HEK293T (cell line): ENCODE measurements around the gene MORN1.

Source experiments
- CTCF ChIA-PET: fragments of 350-600 bp; formaldehyde crosslinking; extraction: SDS; loops from one replicate; lab custom pipeline; 2021; ENCODE audit warnings: antibody characterized with exemption, inconsistent platforms; lab: Yijun Ruan, JAX
- POLR2A ChIA-PET: fragments of 350-600 bp; formaldehyde crosslinking; extraction: SDS; loops from one replicate; lab custom pipeline; 2020; ENCODE audit warnings: antibody characterized with exemption, inconsistent platforms; lab: Yijun Ruan, JAX
- DNase-seq: peaks from one replicate; pipeline ENCODE4 v3.0.0; 2012; ENCODE audit warnings: mixed read lengths; ENCODE audit errors: extremely low spot score
- ARNT ChIP-seq: fragments of 450-650 bp; IDR thresholded peaks from 2 replicates; pipeline ENCODE4 v1.6.1; 2017; ENCODE audit warnings: mild to moderate bottlenecking
- BHLHE40 ChIP-seq: fragments of 450-650 bp; IDR thresholded peaks from 2 replicates; pipeline ENCODE4 v1.6.1; 2016; ENCODE audit warnings: mild to moderate bottlenecking, moderate library complexity, borderline replicate concordance
- CTBP1 ChIP-seq: fragments of 450-650 bp; IDR thresholded peaks from 2 replicates; pipeline ENCODE4 v1.6.1; 2016; ENCODE audit warnings: borderline replicate concordance
- ELF4 ChIP-seq: fragments of 450-650 bp; IDR thresholded peaks from 2 replicates; pipeline ENCODE4 v1.6.1; 2017; ENCODE audit warnings: antibody characterized with exemption
- FOXA1 ChIP-seq: fragments of 450-650 bp; IDR thresholded peaks from 2 replicates; pipeline ENCODE4 v1.6.1; 2016; ENCODE audit warnings: mild to moderate bottlenecking
- FOXK2 ChIP-seq: fragments of 450-650 bp; IDR thresholded peaks from 2 replicates; pipeline ENCODE4 v1.6.1; 2016; ENCODE audit warnings: mild to moderate bottlenecking
- FOXM1 ChIP-seq: fragments of 450-650 bp; IDR thresholded peaks from 2 replicates; pipeline ENCODE4 v1.6.1; 2017; ENCODE audit warnings: mild to moderate bottlenecking, borderline replicate concordance
- HDGF ChIP-seq: fragments of 450-650 bp; IDR thresholded peaks from 2 replicates; pipeline ENCODE4 v1.6.1; 2017; ENCODE audit warnings: antibody characterized with exemption, borderline replicate concordance
- L3MBTL2 ChIP-seq: fragments of 450-650 bp; conservative IDR thresholded peaks from 2 replicates; pipeline ENCODE4 v1.6.1; 2016; ENCODE audit warnings: mild to moderate bottlenecking
- LEF1 ChIP-seq: fragments of 450-650 bp; IDR thresholded peaks from 2 replicates; pipeline ENCODE4 v1.6.1; 2017; ENCODE audit warnings: mild to moderate bottlenecking, borderline replicate concordance
- NFRKB ChIP-seq: fragments of 450-650 bp; IDR thresholded peaks from 2 replicates; pipeline ENCODE4 v1.6.1; 2016; ENCODE audit warnings: mild to moderate bottlenecking, moderate library complexity
- PKNOX1 ChIP-seq: fragments of 450-650 bp; IDR thresholded peaks from 2 replicates; pipeline ENCODE4 v1.6.1; 2016
- SP1 ChIP-seq: fragments of 450-650 bp; IDR thresholded peaks from 2 replicates; pipeline ENCODE4 v1.6.1; 2017
- SUZ12 ChIP-seq: fragments of 450-650 bp; IDR thresholded peaks from 2 replicates; pipeline ENCODE4 v1.6.1; 2016; ENCODE audit warnings: mild to moderate bottlenecking
- TARDBP ChIP-seq: fragments of 450-650 bp; IDR thresholded peaks from 2 replicates; pipeline ENCODE4 v1.6.1; 2016
- ZNF384 ChIP-seq: fragments of 450-650 bp; IDR thresholded peaks from 2 replicates; pipeline ENCODE4 v1.6.1; 2016

The MORN1 gene

GRCh38 chr1:2292725-2293450, 98.5 kb downstream of the MORN1 start:
- TF ChIP-seq FOXK2 (no peak), FOXM1 (no peak), BHLHE40 (no peak), ARNT (no peak), L3MBTL2 (no peak), SUZ12 (no peak), PKNOX1 (no peak), HDGF (no peak)
- ChIA-PET CTCF (no interaction called here), POLR2A (no interaction called here)
- DNase-seq = no peak

- TF ChIP-seq ELF4 = no peak
- TF ChIP-seq CTBP1 = no peak
- TF ChIP-seq SUZ12 = no peak
- TF ChIP-seq FOXA1 = no peak
- TF ChIP-seq FOXM1 = no peak
- no peak for TF ChIP-seq BHLHE40
- DNase-seq = no peak
- POLR2A ChIA-PET = interaction anchor here (0.7 kb wide), 1 partner anchor 20 kb away, joined by 3 read pairs; no protein-coding TSS in a partner anchor
- CTCF ChIA-PET = no interaction called here
These were observed 99.8 kb downstream of the MORN1 start for GRCh38 chr1:2291577-2291976.

GRCh38 chr1:2290595-2291510, 100.5 kb downstream of the MORN1 start:
- ChIA-PET CTCF (no interaction called here), POLR2A (no interaction called here)
- no peak for DNase-seq
- TF ChIP-seq TARDBP (no peak), ZNF384 (no peak), L3MBTL2 (no peak), SUZ12 (no peak), NFRKB (no peak), FOXM1 (no peak), PKNOX1 (no peak), FOXA1 (no peak), FOXK2 (no peak), ARNT (no peak), BHLHE40 (no peak), ELF4 (no peak), HDGF (no peak), CTBP1 (no peak), LEF1 (no peak), SP1 (no peak)

GRCh38 chr1:2290171-2290578, 101.2 kb downstream of the MORN1 start:
- TF ChIP-seq ARNT (no peak), FOXK2 (no peak), ELF4 (no peak), NFRKB (no peak), TARDBP (no peak), L3MBTL2 (no peak), BHLHE40 (no peak), SUZ12 (no peak), ZNF384 (no peak), FOXA1 (no peak), SP1 (no peak), FOXM1 (no peak), CTBP1 (no peak), HDGF (no peak), LEF1 (no peak)
- ChIA-PET POLR2A (no interaction called here), CTCF (no interaction called here)
- DNase-seq = no peak

- POLR2A ChIA-PET = interaction anchor here (1.0 kb wide), 1 partner anchor 62 kb away, joined by 3 read pairs; no protein-coding TSS in a partner anchor
These were observed 101.7 kb downstream of the MORN1 start for GRCh38 chr1:2289607-2290006.

More at GRCh38 chr1:2289607-2290006, 101.7 kb downstream of the MORN1 start:
- no peak for DNase-seq
- CTCF ChIA-PET = no interaction called here
- TF ChIP-seq ELF4 (no peak), BHLHE40 (no peak), PKNOX1 (no peak), LEF1 (no peak), ZNF384 (no peak), SUZ12 (no peak), FOXM1 (no peak)
